GM21576 (cell line): ENCODE measurements around the gene SDK2.

Experiments used
- ATAC-seq: cut with Tn5 transposase; IDR thresholded peaks from one replicate; pipeline ENCODE4 v1.9.1; 2021; ENCODE audit warnings: mild to moderate bottlenecking, moderate library complexity; ENCODE audit not compliant: unreplicated experiment

The SDK2 gene

GRCh38 chr17:73591296-73592078 is 52.8 kb downstream of the SDK2 start:
- ATAC-seq: peak; percentile 76

- ATAC-seq: no peak
These were observed 54.8 kb downstream of the SDK2 start for GRCh38 chr17:73589363-73589980.

GRCh38 chr17:73588891-73589290 is 55.4 kb downstream of the SDK2 start:
- no peak for ATAC-seq

GRCh38 chr17:73588301-73588846 is 55.9 kb downstream of the SDK2 start:
- ATAC-seq: no peak

- no peak for ATAC-seq
These were observed 57.2 kb downstream of the SDK2 start for GRCh38 chr17:73586921-73587602.

GRCh38 chr17:73586275-73586832 is 57.9 kb downstream of the SDK2 start:
- no peak for ATAC-seq

- no peak for ATAC-seq
These were observed 58.7 kb downstream of the SDK2 start for GRCh38 chr17:73585583-73585982.

- ATAC-seq: no peak
These were observed 59.3 kb downstream of the SDK2 start for GRCh38 chr17:73584987-73585386.

- no peak for ATAC-seq
These were observed 60.2 kb downstream of the SDK2 start for GRCh38 chr17:73584049-73584448.

GRCh38 chr17:73582821-73583220 is 61.4 kb downstream of the SDK2 start:
- ATAC-seq: no peak

GRCh38 chr17:73582359-73582758 is 61.9 kb downstream of the SDK2 start:
- ATAC-seq: no peak

- no peak for ATAC-seq
These were observed 62.9 kb downstream of the SDK2 start for GRCh38 chr17:73581379-73581778.

GRCh38 chr17:73580073-73580710 is 64.1 kb downstream of the SDK2 start:
- ATAC-seq: no peak

- ATAC-seq: no peak
These were observed 67.6 kb downstream of the SDK2 start for GRCh38 chr17:73576556-73577098.

GRCh38 chr17:73575470-73576221 is 68.6 kb downstream of the SDK2 start:
- no peak for ATAC-seq

- ATAC-seq: no peak
These were observed 72.6 kb downstream of the SDK2 start for GRCh38 chr17:73571511-73572130.

GRCh38 chr17:73569762-73570319 is 74.4 kb downstream of the SDK2 start:
- no peak for ATAC-seq

- no peak for ATAC-seq
These were observed 75.3 kb downstream of the SDK2 start for GRCh38 chr17:73568934-73569333.
